HEK293 (cell line): ENCODE results near the gene NEURL4.

ENCODE experiments used
- GFI1B ChIP-seq: fragments of 450-650 bp; formaldehyde crosslinking; IDR thresholded peaks from 2 replicates; pipeline ENCODE4 v1.5.1; 2016; ENCODE audit warnings: missing biosample characterization, missing genetic modification characterization
- GLIS1 ChIP-seq: fragments of 450-650 bp; formaldehyde crosslinking; IDR thresholded peaks from 2 replicates; pipeline ENCODE4 v1.5.1; 2016; ENCODE audit warnings: missing biosample characterization, missing genetic modification characterization
- GLIS2 ChIP-seq: fragments of 450-650 bp; formaldehyde crosslinking; IDR thresholded peaks from 2 replicates; pipeline ENCODE4 v1.5.1; 2016; ENCODE audit warnings: missing biosample characterization, missing genetic modification characterization
- IKZF3 ChIP-seq: fragments of 450-650 bp; IDR thresholded peaks from 2 replicates; pipeline ENCODE4 v1.5.0; 2018; ENCODE audit warnings: missing biosample characterization, mild to moderate bottlenecking, missing genetic modification characterization, moderate library complexity
- KLF1 ChIP-seq: fragments of 450-650 bp; formaldehyde crosslinking; IDR thresholded peaks from 2 replicates; pipeline ENCODE4 v1.5.1; 2016; ENCODE audit warnings: missing biosample characterization, missing genetic modification characterization
- KLF16 ChIP-seq: fragments of 450-650 bp; formaldehyde crosslinking; IDR thresholded peaks from 2 replicates; pipeline ENCODE4 v1.5.1; 2017; ENCODE audit warnings: missing biosample characterization, missing genetic modification characterization
- MYNN ChIP-seq: fragments of 450-650 bp; formaldehyde crosslinking; IDR thresholded peaks from 2 replicates; pipeline ENCODE4 v1.5.1; 2016; ENCODE audit warnings: missing biosample characterization, missing genetic modification characterization, borderline replicate concordance
- WT1 ChIP-seq: fragments of 450-650 bp; formaldehyde crosslinking; IDR thresholded peaks from 2 replicates; pipeline ENCODE4 v1.5.1; 2016; ENCODE audit warnings: missing biosample characterization, missing genetic modification characterization
- ZBTB20 ChIP-seq: fragments of 450-650 bp; formaldehyde crosslinking; IDR thresholded peaks from 2 replicates; pipeline ENCODE4 v1.5.1; 2016; ENCODE audit warnings: missing biosample characterization, missing genetic modification characterization
- ZNF121 ChIP-seq: fragments of 450-650 bp; formaldehyde crosslinking; IDR thresholded peaks from 2 replicates; pipeline ENCODE4 v1.5.1; 2016; ENCODE audit warnings: missing biosample characterization, missing genetic modification characterization
- ZNF146 ChIP-seq: fragments of 450-650 bp; formaldehyde crosslinking; IDR thresholded peaks from 2 replicates; pipeline ENCODE4 v1.5.1; 2016; ENCODE audit warnings: missing biosample characterization, missing genetic modification characterization
- ZNF169 ChIP-seq: fragments of 450-650 bp; formaldehyde crosslinking; IDR thresholded peaks from 2 replicates; pipeline ENCODE4 v1.5.1; 2016; ENCODE audit warnings: missing biosample characterization, missing genetic modification characterization
- ZNF274 ChIP-seq, 2 experiments: fragments of 200-500 bp in 1 of 2; fragments of 450-650 bp in 1 of 2; sonication (Bioruptor generic) in 1 of 2; formaldehyde crosslinking in 1 of 2; IDR thresholded peaks; 2 replicates each; pipeline versions ENCODE4 v1.5.1 to v1.6.1; 2014 to 2016; ENCODE audit warnings: borderline replicate concordance in 1 of 2, inconsistent platforms in 1 of 2, low read length in 1 of 2, missing biosample characterization in 1 of 2, missing genetic modification characterization in 1 of 2
- ZNF292 ChIP-seq: fragments of 450-650 bp; formaldehyde crosslinking; IDR thresholded peaks from 2 replicates; pipeline ENCODE4 v1.5.1; 2016; ENCODE audit warnings: low read depth, missing biosample characterization, missing genetic modification characterization, borderline replicate concordance
- ZNF366 ChIP-seq: fragments of 450-650 bp; formaldehyde crosslinking; conservative IDR thresholded peaks from 2 replicates; pipeline ENCODE4 v1.5.1; 2016; ENCODE audit warnings: missing biosample characterization, missing genetic modification characterization
- ZNF423 ChIP-seq: fragments of 450-650 bp; formaldehyde crosslinking; IDR thresholded peaks from 2 replicates; pipeline ENCODE4 v1.5.1; 2016; ENCODE audit warnings: missing biosample characterization, missing genetic modification characterization
- ZNF596 ChIP-seq: fragments of 450-650 bp; IDR thresholded peaks from 2 replicates; pipeline ENCODE4 v1.5.0; 2018; ENCODE audit warnings: missing biosample characterization, mild to moderate bottlenecking, missing genetic modification characterization, moderate library complexity
- ZNF600 ChIP-seq: fragments of 450-650 bp; formaldehyde crosslinking; IDR thresholded peaks from 2 replicates; pipeline ENCODE4 v1.5.1; 2016; ENCODE audit warnings: missing biosample characterization, missing genetic modification characterization
- TF ChIP-seq, protein P1 (sequence below): fragments of 450-650 bp; formaldehyde crosslinking; IDR thresholded peaks from 2 replicates; pipeline ENCODE4 v1.5.1; 2016; ENCODE audit warnings: missing biosample characterization, missing genetic modification characterization
- TF ChIP-seq, protein P2 (sequence below): fragments of 450-650 bp; formaldehyde crosslinking; IDR thresholded peaks from 2 replicates; pipeline ENCODE4 v1.5.1; 2016; ENCODE audit warnings: missing biosample characterization, missing genetic modification characterization
- TF ChIP-seq, protein P3 (sequence below): fragments of 450-650 bp; formaldehyde crosslinking; IDR thresholded peaks from 2 replicates; pipeline ENCODE4 v1.5.1; 2016; ENCODE audit warnings: missing biosample characterization, missing genetic modification characterization
- TF ChIP-seq, protein P4 (sequence below): fragments of 450-650 bp; formaldehyde crosslinking; IDR thresholded peaks from 2 replicates; pipeline ENCODE4 v1.5.1; 2016; ENCODE audit warnings: missing biosample characterization, missing genetic modification characterization
- TF ChIP-seq, protein P5 (sequence below): fragments of 450-650 bp; formaldehyde crosslinking; IDR thresholded peaks from 2 replicates; pipeline ENCODE4 v1.5.1; 2016; ENCODE audit warnings: missing biosample characterization, missing genetic modification characterization
- TF ChIP-seq, protein P6 (sequence below): IDR thresholded peaks from 2 replicates; pipeline ENCODE4 v1.6.1; 2011; ENCODE audit warnings: mild to moderate bottlenecking, low read depth, low read length, borderline replicate concordance
- TF ChIP-seq, protein P7 (sequence below): fragments of 450-650 bp; formaldehyde crosslinking; IDR thresholded peaks from 2 replicates; pipeline ENCODE4 v1.5.1; 2016; ENCODE audit warnings: missing biosample characterization, missing genetic modification characterization

The NEURL4 gene

DNA sequence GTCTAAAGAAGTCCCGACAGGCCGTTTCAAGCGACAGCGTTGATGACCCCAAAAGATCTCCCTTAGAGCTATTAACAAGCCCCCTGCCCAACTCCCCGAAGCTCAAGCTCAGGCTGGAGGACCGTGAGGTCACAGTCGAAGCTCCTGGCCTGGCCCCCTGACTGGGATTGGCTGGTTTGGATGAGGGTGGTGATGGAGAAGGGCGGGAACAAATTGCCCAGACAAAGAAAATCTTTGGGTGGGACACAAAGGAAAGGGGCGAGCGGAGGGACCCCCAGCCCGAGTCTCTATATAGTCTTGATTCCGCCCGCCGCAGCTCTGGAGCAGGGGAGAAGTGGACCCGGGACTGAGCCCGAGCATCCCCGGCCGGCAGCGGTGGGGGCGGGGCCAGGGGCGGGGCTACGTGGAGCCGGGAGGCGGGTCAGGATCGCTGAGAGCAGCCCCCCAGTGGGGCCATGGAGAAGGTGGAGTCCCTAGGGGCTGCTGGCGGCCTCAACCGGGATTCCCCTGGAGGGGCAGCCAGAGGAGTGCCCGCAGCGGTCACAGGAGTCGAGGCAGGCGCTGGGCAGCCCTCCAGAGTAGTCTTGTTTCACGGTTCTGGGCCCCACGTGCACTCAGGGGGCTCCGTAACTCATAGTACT, 982 bp upstream of the NEURL4 start (continued):
- TF ChIP-seq, protein P1, sequence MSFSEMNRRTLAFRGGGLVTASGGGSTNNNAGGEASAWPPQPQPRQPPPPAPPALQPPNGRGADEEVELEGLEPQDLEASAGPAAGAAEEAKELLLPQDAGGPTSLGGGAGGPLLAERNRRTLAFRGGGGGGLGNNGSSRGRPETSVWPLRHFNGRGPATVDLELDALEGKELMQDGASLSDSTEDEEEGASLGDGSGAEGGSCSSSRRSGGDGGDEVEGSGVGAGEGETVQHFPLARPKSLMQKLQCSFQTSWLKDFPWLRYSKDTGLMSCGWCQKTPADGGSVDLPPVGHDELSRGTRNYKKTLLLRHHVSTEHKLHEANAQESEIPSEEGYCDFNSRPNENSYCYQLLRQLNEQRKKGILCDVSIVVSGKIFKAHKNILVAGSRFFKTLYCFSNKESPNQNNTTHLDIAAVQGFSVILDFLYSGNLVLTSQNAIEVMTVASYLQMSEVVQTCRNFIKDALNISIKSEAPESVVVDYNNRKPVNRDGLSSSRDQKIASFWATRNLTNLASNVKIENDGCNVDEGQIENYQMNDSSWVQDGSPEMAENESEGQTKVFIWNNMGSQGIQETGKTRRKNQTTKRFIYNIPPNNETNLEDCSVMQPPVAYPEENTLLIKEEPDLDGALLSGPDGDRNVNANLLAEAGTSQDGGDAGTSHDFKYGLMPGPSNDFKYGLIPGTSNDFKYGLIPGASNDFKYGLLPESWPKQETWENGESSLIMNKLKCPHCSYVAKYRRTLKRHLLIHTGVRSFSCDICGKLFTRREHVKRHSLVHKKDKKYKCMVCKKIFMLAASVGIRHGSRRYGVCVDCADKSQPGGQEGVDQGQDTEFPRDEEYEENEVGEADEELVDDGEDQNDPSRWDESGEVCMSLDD (tag by site-specific recombination): 0 out of 2 replicates have a peak, but pooled peaks have one; percentile 24
- TF ChIP-seq MYNN (no peak), ZNF292 (no peak), GFI1B (tag by site-specific recombination) (no peak), ZNF169 (no peak), ZNF274 (IDR thresholded peaks at IDR 0.05; ENCODE audit: low read length) (no peak), ZNF274 (tag by site-specific recombination; IDR thresholded peaks at IDR 0.05; ENCODE audit: borderline replicate concordance) (no peak), ZNF366 (tag by site-specific recombination) (no peak), ZNF596 (no peak), ZNF600 (tag by site-specific recombination) (no peak), KLF1 (tag by site-specific recombination) (0 out of 2 replicates have a peak, but pooled peaks have one; percentile 9), ZBTB20 (tag by site-specific recombination) (peak; percentile 17; the same call in 1 of the 2 replicates), GLIS1 (tag by site-specific recombination) (peak; percentile 85), IKZF3 (tag by site-specific recombination) (peak; percentile 76; the same call in 1 of the 2 replicates), ZNF121 (tag by site-specific recombination) (no peak), ZNF423 (tag by site-specific recombination) (peak; percentile 96), WT1 (no peak; the same call in 1 of the 2 replicates), GLIS2 (tag by site-specific recombination) (peak; percentile 82), ZNF146 (tag by site-specific recombination) (no peak), KLF16 (tag by site-specific recombination) (no peak)
- TF ChIP-seq, protein P2, sequence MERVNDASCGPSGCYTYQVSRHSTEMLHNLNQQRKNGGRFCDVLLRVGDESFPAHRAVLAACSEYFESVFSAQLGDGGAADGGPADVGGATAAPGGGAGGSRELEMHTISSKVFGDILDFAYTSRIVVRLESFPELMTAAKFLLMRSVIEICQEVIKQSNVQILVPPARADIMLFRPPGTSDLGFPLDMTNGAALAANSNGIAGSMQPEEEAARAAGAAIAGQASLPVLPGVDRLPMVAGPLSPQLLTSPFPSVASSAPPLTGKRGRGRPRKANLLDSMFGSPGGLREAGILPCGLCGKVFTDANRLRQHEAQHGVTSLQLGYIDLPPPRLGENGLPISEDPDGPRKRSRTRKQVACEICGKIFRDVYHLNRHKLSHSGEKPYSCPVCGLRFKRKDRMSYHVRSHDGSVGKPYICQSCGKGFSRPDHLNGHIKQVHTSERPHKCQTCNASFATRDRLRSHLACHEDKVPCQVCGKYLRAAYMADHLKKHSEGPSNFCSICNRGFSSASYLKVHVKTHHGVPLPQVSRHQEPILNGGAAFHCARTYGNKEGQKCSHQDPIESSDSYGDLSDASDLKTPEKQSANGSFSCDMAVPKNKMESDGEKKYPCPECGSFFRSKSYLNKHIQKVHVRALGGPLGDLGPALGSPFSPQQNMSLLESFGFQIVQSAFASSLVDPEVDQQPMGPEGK (tag by site-specific recombination): peak; percentile 72
- TF ChIP-seq, protein P3, sequence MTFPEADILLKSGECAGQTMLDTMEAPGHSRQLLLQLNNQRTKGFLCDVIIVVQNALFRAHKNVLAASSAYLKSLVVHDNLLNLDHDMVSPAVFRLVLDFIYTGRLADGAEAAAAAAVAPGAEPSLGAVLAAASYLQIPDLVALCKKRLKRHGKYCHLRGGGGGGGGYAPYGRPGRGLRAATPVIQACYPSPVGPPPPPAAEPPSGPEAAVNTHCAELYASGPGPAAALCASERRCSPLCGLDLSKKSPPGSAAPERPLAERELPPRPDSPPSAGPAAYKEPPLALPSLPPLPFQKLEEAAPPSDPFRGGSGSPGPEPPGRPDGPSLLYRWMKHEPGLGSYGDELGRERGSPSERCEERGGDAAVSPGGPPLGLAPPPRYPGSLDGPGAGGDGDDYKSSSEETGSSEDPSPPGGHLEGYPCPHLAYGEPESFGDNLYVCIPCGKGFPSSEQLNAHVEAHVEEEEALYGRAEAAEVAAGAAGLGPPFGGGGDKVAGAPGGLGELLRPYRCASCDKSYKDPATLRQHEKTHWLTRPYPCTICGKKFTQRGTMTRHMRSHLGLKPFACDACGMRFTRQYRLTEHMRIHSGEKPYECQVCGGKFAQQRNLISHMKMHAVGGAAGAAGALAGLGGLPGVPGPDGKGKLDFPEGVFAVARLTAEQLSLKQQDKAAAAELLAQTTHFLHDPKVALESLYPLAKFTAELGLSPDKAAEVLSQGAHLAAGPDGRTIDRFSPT: no peak
- TF ChIP-seq, protein P4, sequence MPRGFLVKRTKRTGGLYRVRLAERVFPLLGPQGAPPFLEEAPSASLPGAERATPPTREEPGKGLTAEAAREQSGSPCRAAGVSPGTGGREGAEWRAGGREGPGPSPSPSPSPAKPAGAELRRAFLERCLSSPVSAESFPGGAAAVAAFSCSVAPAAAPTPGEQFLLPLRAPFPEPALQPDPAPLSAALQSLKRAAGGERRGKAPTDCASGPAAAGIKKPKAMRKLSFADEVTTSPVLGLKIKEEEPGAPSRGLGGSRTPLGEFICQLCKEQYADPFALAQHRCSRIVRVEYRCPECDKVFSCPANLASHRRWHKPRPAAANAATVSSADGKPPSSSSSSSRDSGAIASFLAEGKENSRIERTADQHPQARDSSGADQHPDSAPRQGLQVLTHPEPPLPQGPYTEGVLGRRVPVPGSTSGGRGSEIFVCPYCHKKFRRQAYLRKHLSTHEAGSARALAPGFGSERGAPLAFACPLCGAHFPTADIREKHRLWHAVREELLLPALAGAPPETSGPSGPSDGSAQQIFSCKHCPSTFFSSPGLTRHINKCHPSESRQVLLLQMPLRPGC (tag by site-specific recombination): no peak
- TF ChIP-seq, protein P5, sequence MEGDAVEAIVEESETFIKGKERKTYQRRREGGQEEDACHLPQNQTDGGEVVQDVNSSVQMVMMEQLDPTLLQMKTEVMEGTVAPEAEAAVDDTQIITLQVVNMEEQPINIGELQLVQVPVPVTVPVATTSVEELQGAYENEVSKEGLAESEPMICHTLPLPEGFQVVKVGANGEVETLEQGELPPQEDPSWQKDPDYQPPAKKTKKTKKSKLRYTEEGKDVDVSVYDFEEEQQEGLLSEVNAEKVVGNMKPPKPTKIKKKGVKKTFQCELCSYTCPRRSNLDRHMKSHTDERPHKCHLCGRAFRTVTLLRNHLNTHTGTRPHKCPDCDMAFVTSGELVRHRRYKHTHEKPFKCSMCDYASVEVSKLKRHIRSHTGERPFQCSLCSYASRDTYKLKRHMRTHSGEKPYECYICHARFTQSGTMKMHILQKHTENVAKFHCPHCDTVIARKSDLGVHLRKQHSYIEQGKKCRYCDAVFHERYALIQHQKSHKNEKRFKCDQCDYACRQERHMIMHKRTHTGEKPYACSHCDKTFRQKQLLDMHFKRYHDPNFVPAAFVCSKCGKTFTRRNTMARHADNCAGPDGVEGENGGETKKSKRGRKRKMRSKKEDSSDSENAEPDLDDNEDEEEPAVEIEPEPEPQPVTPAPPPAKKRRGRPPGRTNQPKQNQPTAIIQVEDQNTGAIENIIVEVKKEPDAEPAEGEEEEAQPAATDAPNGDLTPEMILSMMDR (tag by site-specific recombination): no peak
- TF ChIP-seq, protein P6, sequence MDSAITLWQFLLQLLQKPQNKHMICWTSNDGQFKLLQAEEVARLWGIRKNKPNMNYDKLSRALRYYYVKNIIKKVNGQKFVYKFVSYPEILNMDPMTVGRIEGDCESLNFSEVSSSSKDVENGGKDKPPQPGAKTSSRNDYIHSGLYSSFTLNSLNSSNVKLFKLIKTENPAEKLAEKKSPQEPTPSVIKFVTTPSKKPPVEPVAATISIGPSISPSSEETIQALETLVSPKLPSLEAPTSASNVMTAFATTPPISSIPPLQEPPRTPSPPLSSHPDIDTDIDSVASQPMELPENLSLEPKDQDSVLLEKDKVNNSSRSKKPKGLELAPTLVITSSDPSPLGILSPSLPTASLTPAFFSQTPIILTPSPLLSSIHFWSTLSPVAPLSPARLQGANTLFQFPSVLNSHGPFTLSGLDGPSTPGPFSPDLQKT: no peak
- TF ChIP-seq, protein P7, sequence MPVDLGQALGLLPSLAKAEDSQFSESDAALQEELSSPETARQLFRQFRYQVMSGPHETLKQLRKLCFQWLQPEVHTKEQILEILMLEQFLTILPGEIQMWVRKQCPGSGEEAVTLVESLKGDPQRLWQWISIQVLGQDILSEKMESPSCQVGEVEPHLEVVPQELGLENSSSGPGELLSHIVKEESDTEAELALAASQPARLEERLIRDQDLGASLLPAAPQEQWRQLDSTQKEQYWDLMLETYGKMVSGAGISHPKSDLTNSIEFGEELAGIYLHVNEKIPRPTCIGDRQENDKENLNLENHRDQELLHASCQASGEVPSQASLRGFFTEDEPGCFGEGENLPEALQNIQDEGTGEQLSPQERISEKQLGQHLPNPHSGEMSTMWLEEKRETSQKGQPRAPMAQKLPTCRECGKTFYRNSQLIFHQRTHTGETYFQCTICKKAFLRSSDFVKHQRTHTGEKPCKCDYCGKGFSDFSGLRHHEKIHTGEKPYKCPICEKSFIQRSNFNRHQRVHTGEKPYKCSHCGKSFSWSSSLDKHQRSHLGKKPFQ (tag by site-specific recombination): no peak
